GM21528 (cell line): ENCODE measurements around the gene DUSP28.

Source experiments
- ATAC-seq: cut with Tn5 transposase; IDR thresholded peaks from one replicate; pipeline ENCODE4 v1.9.1; 2021; ENCODE audit warnings: mild to moderate bottlenecking, moderate library complexity; ENCODE audit not compliant: unreplicated experiment, low FRiP score

The DUSP28 gene

GRCh38 chr2:240596491-240596931 is 36.4 kb downstream of the DUSP28 start:
- ATAC-seq = no peak

- ATAC-seq = no peak
These were observed 36.9 kb downstream of the DUSP28 start for GRCh38 chr2:240597054-240597418.

GRCh38 chr2:240597419-240598181 is 37.4 kb downstream of the DUSP28 start:
- no peak for ATAC-seq

GRCh38 chr2:240598311-240598911 is 38.3 kb downstream of the DUSP28 start:
- ATAC-seq = no peak

- ATAC-seq = no peak
These were observed 39.0 kb downstream of the DUSP28 start for GRCh38 chr2:240599141-240599583.

- no peak for ATAC-seq
These were observed 40.3 kb downstream of the DUSP28 start for GRCh38 chr2:240600451-240600961.

GRCh38 chr2:240601061-240601830 is 41.1 kb downstream of the DUSP28 start:
- no peak for ATAC-seq

- no peak for ATAC-seq
These were observed 41.6 kb downstream of the DUSP28 start for GRCh38 chr2:240601831-240602160.

GRCh38 chr2:240602266-240603050 is 42.3 kb downstream of the DUSP28 start:
- ATAC-seq = no peak

GRCh38 chr2:240603081-240603835 is 43.1 kb downstream of the DUSP28 start:
- no peak for ATAC-seq

GRCh38 chr2:240603846-240604245 is 43.7 kb downstream of the DUSP28 start:
- no peak for ATAC-seq

- ATAC-seq = no peak
These were observed 44.3 kb downstream of the DUSP28 start for GRCh38 chr2:240604291-240604938.

- no peak for ATAC-seq
These were observed 45.0 kb downstream of the DUSP28 start for GRCh38 chr2:240604939-240605716.

- ATAC-seq = no peak
These were observed 45.9 kb downstream of the DUSP28 start for GRCh38 chr2:240605867-240606743.

- no peak for ATAC-seq
These were observed 51.5 kb downstream of the DUSP28 start for GRCh38 chr2:240611601-240612210.
